HCT116 (cell line): ENCODE data around the gene CACNA1C. TPM values are rescaled to one million over a fixed set of nuclear protein-coding genes. Genes with fewer than 3 reads are reported as not detected.

Experiments used
- ATAC-seq: fragments of 200-7000 bp; cut with Tn5 transposase; 2 replicates; pipeline ENCODE4 v1.9.1; 2020; ENCODE audit warnings: mild to moderate bottlenecking, moderate library complexity
- BruUV-seq: library from RNA; stranded (reverse); fragments of 400-500 nt; replicated peaks from 2 replicates; lab custom pipeline; 2021; lab: Mats Ljungman, UMichigan
- CTCF ChIA-PET: fragments of 300-600 bp; sonication (Branson Sonifier 250); formaldehyde crosslinking; loops from one replicate; lab custom pipeline; 2021; ENCODE audit warnings: antibody characterized with exemption; lab: Charles Lee
- POLR2A ChIA-PET: fragments of 300-600, 350-600 bp; sonication (Branson Sonifier 250); formaldehyde crosslinking; loops from one replicate; lab custom pipeline; 2021; ENCODE audit warnings: antibody characterized with exemption; lab: Charles Lee
- RAD21 ChIA-PET, 2 experiments: fragments of 300-600 bp; sonication (Branson Sonifier 250); formaldehyde crosslinking; loops; one replicate each; lab custom pipeline; 2023; ENCODE audit warnings: low total read pairs in 2 of 2; ENCODE audit not compliant: uncharacterized antibody in 2 of 2, unreplicated experiment in 2 of 2, low non-redundant PET in 1 of 2; lab: Charles Lee
- DNase-seq: peaks from one replicate; pipeline ENCODE4 v3.0.0-alpha.2; 2010; ENCODE audit warnings: low read depth, low spot score
- H2AFZ ChIP-seq: fragments of 200-600 bp; shearing (Covaris generic), sonication (generic); 2 replicates; pipeline ENCODE4 v1.6.1; 2017; ENCODE audit warnings: low read depth, mixed run types, mixed read lengths, antibody characterized with exemption, low read length; ENCODE audit not compliant: poor library complexity, severe bottlenecking
- H3K27ac ChIP-seq: 2 replicates; pipeline ENCODE4 v1.5.1; 2012; ENCODE audit warnings: low read depth, low read length
- H3K27me3 ChIP-seq: fragments of 200-600 bp; sonication (generic); 2 replicates; pipeline ENCODE4 v1.6.1; 2016; ENCODE audit warnings: mixed run types, low read length, mixed read lengths; ENCODE audit not compliant: insufficient read depth
- H3K36me3 ChIP-seq, 2 experiments: fragments of 200-500 bp in 1 of 2; fragments of 200-600 bp in 1 of 2; sonication (Bioruptor generic) in 1 of 2; sonication (generic) in 1 of 2; 2 replicates each; pipeline versions ENCODE4 v1.5.1 to v1.6.1; 2014 to 2016; ENCODE audit warnings: low read length in 2 of 2, inconsistent platforms in 1 of 2, mixed read lengths in 1 of 2, mixed run types in 1 of 2; ENCODE audit not compliant: insufficient read depth in 2 of 2, control insufficient read depth in 1 of 2
- H3K4me1 ChIP-seq, 2 experiments: fragments of 200-600 bp in 1 of 2; sonication (generic) in 1 of 2; 2 replicates each; pipeline versions ENCODE4 v1.5.1 to v1.6.1; 2012 to 2017; ENCODE audit warnings: low read length in 2 of 2, inconsistent platforms in 1 of 2, mild to moderate bottlenecking in 1 of 2, mixed read lengths in 1 of 2, mixed run types in 1 of 2, moderate library complexity in 1 of 2; ENCODE audit not compliant: insufficient read depth in 2 of 2, control insufficient read depth in 1 of 2
- H3K4me2 ChIP-seq: fragments of 200-600 bp; sonication (generic); 2 replicates; pipeline ENCODE4 v1.6.1; 2017; ENCODE audit warnings: mixed run types, low read length, mixed read lengths
- H3K4me3 ChIP-seq, 2 experiments: fragments of 200-600 bp in 1 of 2; sonication (generic) in 1 of 2; replicated peaks in 1 of 2; 2 replicates each; pipeline ENCODE4 v1.5.1; 2011 to 2016; ENCODE audit warnings: low read length in 2 of 2, control low read depth in 1 of 2, low read depth in 1 of 2, mild to moderate bottlenecking in 1 of 2, mixed read lengths in 1 of 2, mixed run types in 1 of 2
- H3K79me2 ChIP-seq: fragments of 200-600 bp; sonication (generic); 2 replicates; pipeline ENCODE4 v1.6.1; 2017; ENCODE audit warnings: mild to moderate bottlenecking, mixed run types, low read length, moderate library complexity, mixed read lengths; ENCODE audit not compliant: insufficient read depth
- H3K9ac ChIP-seq: fragments of 200-600 bp; sonication (generic); 2 replicates; pipeline ENCODE4 v1.6.1; 2016; ENCODE audit warnings: low read length, mixed read lengths
- H3K9me2 ChIP-seq: fragments of 200-600 bp; sonication (generic), shearing (Covaris generic); 2 replicates; pipeline ENCODE4 v1.6.1; 2017; ENCODE audit warnings: mixed run types, mild to moderate bottlenecking, moderate library complexity; ENCODE audit not compliant: insufficient read depth
- H3K9me3 ChIP-seq, 2 experiments: fragments of 200-500 bp in 1 of 2; fragments of 200-600 bp in 1 of 2; sonication (Bioruptor generic) in 1 of 2; sonication (generic) in 1 of 2; 2 replicates each; pipeline ENCODE4 v1.6.1; 2014 to 2017; ENCODE audit warnings: low read length in 2 of 2, mixed read lengths in 2 of 2, inconsistent platforms in 1 of 2, low read depth in 1 of 2, mild to moderate bottlenecking in 1 of 2, mixed run types in 1 of 2, moderate library complexity in 1 of 2; ENCODE audit not compliant: control insufficient read depth in 1 of 2, insufficient read depth in 1 of 2
- H4K20me1 ChIP-seq: fragments of 200-600 bp; sonication (generic), shearing (Covaris generic); 2 replicates; pipeline ENCODE4 v1.6.1; 2017; ENCODE audit warnings: mixed run types, mild to moderate bottlenecking, moderate library complexity; ENCODE audit not compliant: insufficient read depth
- ELF1 ChIP-seq: IDR thresholded peaks from 2 replicates; pipeline ENCODE4 v1.6.1; 2012; ENCODE audit warnings: low read depth, borderline replicate concordance
- EZH2 ChIP-seq: fragments of 200-600 bp; sonication (generic); IDR thresholded peaks from 2 replicates; pipeline ENCODE4 v1.6.1; 2017; ENCODE audit warnings: antibody characterized with exemption, mixed run types
- SP1 ChIP-seq: IDR thresholded peaks from 2 replicates; pipeline ENCODE4 v1.6.1; 2012; ENCODE audit warnings: low read depth
- TCF7L2 ChIP-seq: IDR thresholded peaks from 2 replicates; pipeline ENCODE4 v1.7.0; 2011; ENCODE audit warnings: borderline replicate concordance, inconsistent platforms; ENCODE audit not compliant: insufficient read depth, insufficient read length; ENCODE audit errors: extremely low read depth
- YY1 ChIP-seq: IDR thresholded peaks from 2 replicates; pipeline ENCODE4 v1.6.1; 2011; ENCODE audit warnings: low read length, low read depth, moderate library complexity, mild to moderate bottlenecking; ENCODE audit not compliant: insufficient replicate concordance; ENCODE audit errors: extremely low read depth
- ZNF274 ChIP-seq: fragments of 200-500 bp; sonication (Bioruptor generic); IDR thresholded peaks from 2 replicates; pipeline ENCODE4 v1.6.1; 2014; ENCODE audit warnings: mild to moderate bottlenecking, low read depth, low read length, inconsistent platforms
- intact Hi-C: fragments of 100-400 bp; cut with micrococcal nuclease; formaldehyde crosslinking; loops from 2 replicates; pipeline ENCODE4 v1.10.0; 2022
- total RNA-seq: library from RNA; stranded (reverse); gene quantifications from one replicate; pipeline ENCODE4 v1.2.1, GENCODE V29; 2021; ENCODE audit not compliant: unreplicated experiment
- TF ChIP-seq, protein P1 (sequence below), 3 experiments: fragments of 200-600 bp in 1 of 3; sonication (generic) in 1 of 3; IDR thresholded peaks in 2 of 3; conservative IDR thresholded peaks in 1 of 3; 2 replicates each; pipeline ENCODE4 v1.5.1; 2012 to 2017; ENCODE audit warnings: low read depth in 2 of 3, low read length in 2 of 3, antibody characterized with exemption in 1 of 3, borderline replicate concordance in 1 of 3, control low read depth in 1 of 3, mild to moderate bottlenecking in 1 of 3, mixed read lengths in 1 of 3, mixed run types in 1 of 3, moderate library complexity in 1 of 3; ENCODE audit not compliant: insufficient read depth in 1 of 3
- TF ChIP-seq, protein P2 (sequence below): IDR thresholded peaks from 2 replicates; pipeline ENCODE4 v1.6.1; 2012
- TF ChIP-seq, protein P3 (sequence below): IDR thresholded peaks from 2 replicates; pipeline ENCODE4 v1.6.1; 2012

CACNA1C gene
- total RNA-seq, 1 experiment from 2014 or later: 0.05 TPM

DNA sequence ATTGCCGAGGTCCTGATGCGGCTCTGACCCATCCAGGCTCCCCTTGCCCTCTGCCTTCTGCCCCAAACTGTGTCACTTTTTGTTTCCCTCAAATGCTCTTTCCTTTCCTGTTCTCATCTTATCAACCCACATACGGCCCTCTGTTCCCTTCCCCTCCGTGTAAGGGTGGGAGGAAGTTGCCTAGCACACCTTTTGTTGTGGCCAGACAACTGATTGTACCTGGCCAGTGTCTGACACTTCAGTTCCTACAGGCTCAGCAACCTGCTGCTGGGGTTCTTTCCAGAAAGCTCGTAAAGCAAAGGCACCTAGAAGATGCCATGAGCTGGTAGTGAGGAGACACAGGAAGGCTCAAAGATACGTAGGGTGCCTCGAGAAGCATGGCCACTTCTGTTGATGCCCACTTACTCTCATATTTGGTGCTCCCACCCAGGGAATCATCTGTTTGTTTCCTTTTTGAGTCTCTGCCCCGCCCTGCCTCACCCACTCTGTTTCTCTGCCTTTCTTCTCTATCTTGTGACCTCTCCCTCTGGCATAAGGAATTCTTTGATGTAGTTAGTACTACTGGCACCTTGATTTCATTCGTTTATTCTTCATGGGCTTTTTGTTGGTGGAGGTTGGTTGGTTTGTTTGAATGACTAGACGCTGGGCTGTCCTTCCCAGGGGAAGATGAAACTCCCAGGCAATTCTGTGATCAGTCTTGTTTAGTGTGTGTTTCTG is 589.5 kb downstream of the CACNA1C start:
- no peaks in the 10 kb centered on the region for H3K79me2 ChIP-seq
- intact Hi-C loops: no loop called here
- H3K27me3 ChIP-seq: no peaks in the 10 kb centered on the region
- DNase-seq: no peak
- H2AFZ ChIP-seq: no peak overlapping the region
- H3K27ac ChIP-seq: no peak overlapping the region
- ChIA-PET CTCF (no interaction called here), RAD21 (no interaction called here), POLR2A (no interaction called here)
- H3K4me1 ChIP-seq: peaks cover 22 to 35% of the 10 kb centered on the region in 2 experiments
- H3K4me2 ChIP-seq: no peak overlapping the region
- H3K9me2 ChIP-seq: no peaks in the 10 kb centered on the region
- no peaks in the 10 kb centered on the region for H3K36me3 ChIP-seq
- TF ChIP-seq EZH2 (no peak), SP1 (no peak), ZNF274 (no peak), YY1 (no peak), ELF1 (no peak), TCF7L2 (no peak)
- TF ChIP-seq, protein P1, sequence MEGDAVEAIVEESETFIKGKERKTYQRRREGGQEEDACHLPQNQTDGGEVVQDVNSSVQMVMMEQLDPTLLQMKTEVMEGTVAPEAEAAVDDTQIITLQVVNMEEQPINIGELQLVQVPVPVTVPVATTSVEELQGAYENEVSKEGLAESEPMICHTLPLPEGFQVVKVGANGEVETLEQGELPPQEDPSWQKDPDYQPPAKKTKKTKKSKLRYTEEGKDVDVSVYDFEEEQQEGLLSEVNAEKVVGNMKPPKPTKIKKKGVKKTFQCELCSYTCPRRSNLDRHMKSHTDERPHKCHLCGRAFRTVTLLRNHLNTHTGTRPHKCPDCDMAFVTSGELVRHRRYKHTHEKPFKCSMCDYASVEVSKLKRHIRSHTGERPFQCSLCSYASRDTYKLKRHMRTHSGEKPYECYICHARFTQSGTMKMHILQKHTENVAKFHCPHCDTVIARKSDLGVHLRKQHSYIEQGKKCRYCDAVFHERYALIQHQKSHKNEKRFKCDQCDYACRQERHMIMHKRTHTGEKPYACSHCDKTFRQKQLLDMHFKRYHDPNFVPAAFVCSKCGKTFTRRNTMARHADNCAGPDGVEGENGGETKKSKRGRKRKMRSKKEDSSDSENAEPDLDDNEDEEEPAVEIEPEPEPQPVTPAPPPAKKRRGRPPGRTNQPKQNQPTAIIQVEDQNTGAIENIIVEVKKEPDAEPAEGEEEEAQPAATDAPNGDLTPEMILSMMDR (IDR thresholded peaks at IDR 0.05 in 2 of 3, conservative IDR thresholded peaks at IDR 0.05 in 1 of 3; ENCODE audit: borderline replicate concordance in 1 of 3, insufficient read depth in 1 of 3, low read depth in 2 of 3, low read length in 2 of 3): no peak
- TF ChIP-seq, protein P2, sequence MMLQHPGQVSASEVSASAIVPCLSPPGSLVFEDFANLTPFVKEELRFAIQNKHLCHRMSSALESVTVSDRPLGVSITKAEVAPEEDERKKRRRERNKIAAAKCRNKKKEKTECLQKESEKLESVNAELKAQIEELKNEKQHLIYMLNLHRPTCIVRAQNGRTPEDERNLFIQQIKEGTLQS: no peak
- TF ChIP-seq, protein P3, sequence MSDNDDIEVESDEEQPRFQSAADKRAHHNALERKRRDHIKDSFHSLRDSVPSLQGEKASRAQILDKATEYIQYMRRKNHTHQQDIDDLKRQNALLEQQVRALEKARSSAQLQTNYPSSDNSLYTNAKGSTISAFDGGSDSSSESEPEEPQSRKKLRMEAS: no peak
- no peaks in the 10 kb centered on the region for H4K20me1 ChIP-seq
- no TSS peak for BruUV-seq
- no peak overlapping the region for H3K9ac ChIP-seq
- no peak overlapping the region for H3K4me3 ChIP-seq
- no peak for ATAC-seq
- no peaks in the 10 kb centered on the region for H3K9me3 ChIP-seq
